Measurements from ENCODE around the gene C12orf76. TPM values are rescaled to one million over a fixed set of nuclear protein-coding genes. Genes with fewer than 3 reads are reported as not detected.
"Not testable (repeated sequence)": the region's sequence is repeated elsewhere in the genome, so short reads cannot be mapped to it uniquely, and the experiment has no call there.

Gene C12orf76
- 26.7 and 29.5 TPM in 2 replicates for total RNA-seq (2014; rRNA removed; shearing (Covaris generic))
- polyA plus RNA-seq (2015; cell fraction: cytosol; rRNA removed): 19.0 and 21.8 TPM in 2 replicates
- 131 and 144 TPM in 2 replicates for polyA plus RNA-seq (2015; cell fraction: nucleus; rRNA removed)

- in situ Hi-C loops (cut with HindIII; ENCODE audit: low pct_unique_long_range_greater_than_20kb, low sequenced_read_pairs): no loop called here
- peak; percentile 98 for DNase-seq (ENCODE audit: low read depth, low spot score)
Observed at GRCh38 chr12:110048242-110049027, at the start of gene C12orf76. TSS of gene C12orf76 (minus strand) at chr12:110048522. CDS start at chr12:110048495, 27 bp downstream.

DNA sequence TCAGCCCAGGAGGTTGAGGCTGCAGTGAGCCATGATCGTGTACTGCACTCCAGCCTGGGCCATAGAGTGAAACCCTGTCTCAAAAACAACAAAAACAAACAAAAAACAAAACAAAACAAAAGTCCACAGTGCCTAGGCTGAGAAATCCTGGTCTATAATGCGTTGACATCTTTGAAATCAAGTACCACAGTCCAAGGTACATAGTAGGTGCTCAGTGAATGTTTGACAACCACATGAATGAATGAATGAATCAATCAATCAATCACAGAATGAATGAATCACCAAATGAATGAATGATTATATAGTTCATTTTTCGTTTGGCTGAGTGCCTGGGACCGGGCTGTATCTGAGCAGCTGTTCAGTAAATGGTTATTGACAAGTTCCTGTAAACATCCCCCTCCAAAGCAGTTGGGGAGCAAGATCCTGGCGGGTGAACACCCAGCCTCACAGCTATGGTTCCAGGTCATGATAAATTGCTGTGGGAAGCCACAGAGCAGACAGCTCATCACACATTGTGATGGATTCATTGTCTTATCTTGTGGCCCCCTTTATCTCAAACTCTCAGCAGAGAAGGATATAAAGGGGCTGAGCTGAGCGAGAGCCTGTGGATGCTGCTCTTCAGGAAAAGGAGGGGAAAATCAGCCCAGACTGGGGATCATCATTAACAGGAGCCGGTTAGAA is 45.4 kb upstream of the C12orf76 start:
- in situ Hi-C loops (cut with HindIII; ENCODE audit: low pct_unique_long_range_greater_than_20kb, low sequenced_read_pairs): no loop called here
- DNase-seq (ENCODE audit: low read depth, low spot score): no peak

GRCh38 chr12:110091136-110091711 is 42.9 kb upstream of the C12orf76 start:
- no peak for DNase-seq (ENCODE audit: low read depth, low spot score)
- in situ Hi-C loops (cut with HindIII; ENCODE audit: low pct_unique_long_range_greater_than_20kb, low sequenced_read_pairs): no loop called here

- DNase-seq (ENCODE audit: low read depth, low spot score): no peak
- in situ Hi-C loops (cut with HindIII; ENCODE audit: low pct_unique_long_range_greater_than_20kb, low sequenced_read_pairs): no loop called here
Observed at GRCh38 chr12:110090266-110091135, 42.2 kb upstream of the C12orf76 start.

GRCh38 chr12:110088936-110089335 is 40.6 kb upstream of the C12orf76 start:
- DNase-seq (ENCODE audit: low read depth, low spot score): no peak
- in situ Hi-C loops (cut with HindIII; ENCODE audit: low pct_unique_long_range_greater_than_20kb, low sequenced_read_pairs): no loop called here

- in situ Hi-C loops (cut with HindIII; ENCODE audit: low pct_unique_long_range_greater_than_20kb, low sequenced_read_pairs); DNase-seq (ENCODE audit: low read depth, low spot score): not testable (repeated sequence)
Observed at GRCh38 chr12:110088216-110088615, 39.9 kb upstream of the C12orf76 start.

DNA sequence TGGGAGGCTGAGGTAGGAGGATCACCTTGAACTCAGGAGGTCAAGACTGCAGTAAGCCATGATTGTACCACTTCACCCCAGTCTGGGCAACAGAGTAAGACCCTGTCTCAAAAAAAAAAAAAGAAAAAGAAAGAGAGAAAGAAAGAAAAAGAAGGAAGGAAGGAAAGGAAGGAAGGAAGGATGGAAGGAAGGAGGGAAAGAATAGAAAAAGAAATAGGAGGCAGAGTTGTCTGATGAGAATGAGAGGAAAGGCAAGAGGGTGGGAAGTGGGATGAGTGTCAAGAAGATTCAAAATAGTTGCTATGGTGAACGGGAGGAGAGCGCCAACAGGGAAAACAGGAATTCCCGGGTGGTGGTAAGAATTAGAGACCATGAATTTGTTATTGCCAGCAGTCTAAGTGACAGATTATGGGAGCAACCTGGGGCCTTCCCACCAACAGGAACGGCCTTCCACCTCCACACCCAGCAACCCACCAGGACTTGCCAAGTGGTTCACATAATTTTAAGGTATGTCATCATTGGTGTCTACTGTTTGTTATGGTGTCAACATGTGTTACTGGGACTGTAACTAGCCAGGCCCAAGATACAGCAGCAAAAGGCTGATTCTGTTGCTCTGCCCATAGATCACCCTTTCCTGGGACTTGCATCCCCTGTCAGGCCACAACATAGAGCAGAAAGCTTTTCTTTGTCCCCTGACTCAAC is 36.1 kb upstream of the C12orf76 start:
- in situ Hi-C loops (cut with HindIII; ENCODE audit: low pct_unique_long_range_greater_than_20kb, low sequenced_read_pairs): no loop called here
- DNase-seq (ENCODE audit: low read depth, low spot score): no peak

- in situ Hi-C loops (cut with HindIII; ENCODE audit: low pct_unique_long_range_greater_than_20kb, low sequenced_read_pairs): no loop called here
- no peak for DNase-seq (ENCODE audit: low read depth, low spot score)
Observed at GRCh38 chr12:110080410-110080809, 32.1 kb upstream of the C12orf76 start.

DNA sequence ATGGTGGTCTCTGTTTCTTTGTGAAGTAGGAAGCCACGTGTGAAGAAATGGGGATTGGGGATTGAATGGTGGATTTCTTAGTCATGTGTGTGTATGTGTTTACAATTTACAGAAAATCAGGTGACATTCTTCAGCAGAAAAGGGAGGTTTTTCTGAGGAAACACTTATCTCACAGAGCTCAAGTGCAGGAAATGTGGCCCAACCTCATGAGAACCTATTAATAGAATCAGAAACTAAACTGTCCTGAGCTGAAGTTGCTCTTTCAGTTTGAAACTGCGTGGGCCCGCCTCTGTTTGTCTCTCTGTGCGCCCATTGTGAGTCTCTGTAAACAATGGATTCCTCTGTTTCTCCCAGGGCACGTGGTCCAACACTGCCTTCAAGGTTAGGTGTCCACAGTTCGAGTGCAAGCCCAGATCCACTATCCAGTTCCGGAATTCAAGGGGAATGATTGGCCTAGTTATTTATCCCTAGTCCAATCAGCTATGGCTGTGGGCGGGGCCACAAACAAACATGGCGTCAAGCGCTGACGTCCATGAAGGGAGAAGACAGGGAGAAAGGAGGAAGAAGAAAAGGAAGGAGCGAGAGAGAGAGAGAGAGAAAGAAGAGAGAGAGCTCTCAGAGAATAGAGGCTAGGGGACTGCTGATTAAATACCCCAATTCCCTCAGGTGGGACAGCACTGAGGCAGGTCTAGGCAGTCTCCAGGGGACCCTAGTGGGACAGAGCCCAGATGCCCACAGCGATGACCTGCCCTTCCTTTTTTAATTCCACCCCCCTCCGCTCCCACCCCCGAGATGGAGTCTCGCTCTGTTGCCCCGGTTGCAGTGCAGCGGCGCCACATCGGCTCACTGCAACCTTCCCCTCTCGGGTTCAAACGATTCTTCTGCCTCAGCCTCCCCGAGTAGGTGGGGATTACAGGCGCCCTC is 31.4 kb upstream of the C12orf76 start:
- in situ Hi-C loops (cut with HindIII; ENCODE audit: low pct_unique_long_range_greater_than_20kb, low sequenced_read_pairs): no loop called here
- DNase-seq (ENCODE audit: low read depth, low spot score): peak; percentile 100

GRCh38 chr12:110077800-110078199 is 29.5 kb upstream of the C12orf76 start:
- DNase-seq (ENCODE audit: low read depth, low spot score): no peak
- in situ Hi-C loops (cut with HindIII; ENCODE audit: low pct_unique_long_range_greater_than_20kb, low sequenced_read_pairs): no loop called here

DNA sequence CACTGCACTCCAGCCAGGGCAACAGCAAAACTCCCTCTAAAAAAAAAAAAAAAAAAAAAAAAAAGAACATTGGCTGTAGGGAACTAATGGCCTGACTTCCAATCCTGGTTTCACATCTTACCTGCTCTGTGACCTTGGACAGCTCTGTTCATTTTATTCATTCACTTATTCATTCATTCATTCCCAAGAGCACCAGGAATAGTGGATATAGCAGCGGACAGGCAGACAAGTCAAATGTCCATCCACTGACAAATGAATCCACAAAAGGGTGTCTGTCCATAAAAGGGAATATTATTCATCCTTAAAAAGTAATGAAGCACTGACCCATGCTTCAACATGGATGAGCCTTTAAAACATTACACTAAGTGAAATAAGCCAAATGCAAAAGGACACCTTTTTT is 27.6 kb upstream of the C12orf76 start:
- in situ Hi-C loops (cut with HindIII; ENCODE audit: low pct_unique_long_range_greater_than_20kb, low sequenced_read_pairs): no loop called here

GRCh38 chr12:110074089-110074488 is 25.8 kb upstream of the C12orf76 start:
- DNase-seq (ENCODE audit: low read depth, low spot score): peak; percentile 53
- in situ Hi-C loops (cut with HindIII; ENCODE audit: low pct_unique_long_range_greater_than_20kb, low sequenced_read_pairs): no loop called here

More for the DNA sequence above, 27.6 kb upstream of the C12orf76 start:
- DNase-seq (ENCODE audit: low read depth, low spot score): no peak

GRCh38 chr12:110073049-110073831 is 24.9 kb upstream of the C12orf76 start:
- in situ Hi-C loops (cut with HindIII; ENCODE audit: low pct_unique_long_range_greater_than_20kb, low sequenced_read_pairs): no loop called here
- peak; percentile 97 for DNase-seq (ENCODE audit: low read depth, low spot score)

GRCh38 chr12:110072636-110073035 is 24.3 kb upstream of the C12orf76 start:
- in situ Hi-C loops (cut with HindIII; ENCODE audit: low pct_unique_long_range_greater_than_20kb, low sequenced_read_pairs); DNase-seq (ENCODE audit: low read depth, low spot score): not testable (repeated sequence)

GRCh38 chr12:110071967-110072366 is 23.6 kb upstream of the C12orf76 start:
- no peak for DNase-seq (ENCODE audit: low read depth, low spot score)
- in situ Hi-C loops (cut with HindIII; ENCODE audit: low pct_unique_long_range_greater_than_20kb, low sequenced_read_pairs): no loop called here

Data from SK-MEL-5 (cell line).